Endothelial cell of umbilical vein (primary cell): ENCODE results near the gene ERO1A. TPM values are rescaled to one million over a fixed set of nuclear protein-coding genes. Genes with fewer than 3 reads are reported as not detected.

ENCODE experiments used
- BruUV-seq: library from RNA; stranded (reverse); fragments of 400-500 nt; replicated peaks from 2 replicates; lab custom pipeline; 2021; lab: Mats Ljungman, UMichigan
- CTCF ChIA-PET: fragments of 300-600, 350-600 bp; sonication (Branson Sonifier 250); formaldehyde crosslinking; loops from one replicate; lab custom pipeline; 2021; ENCODE audit warnings: antibody characterized with exemption, inconsistent platforms; lab: Charles Lee
- POLR2A ChIA-PET: fragments of 300-600, 350-600 bp; sonication (Branson Sonifier 250); formaldehyde crosslinking; loops from one replicate; lab custom pipeline; 2021; ENCODE audit warnings: antibody characterized with exemption, inconsistent platforms; lab: Charles Lee
- DNase-seq: peaks from one replicate; pipeline ENCODE4 v3.0.0-alpha.2; 2011; ENCODE audit warnings: low read depth, low spot score
- FAIRE-seq: peaks from 2 replicates; lab custom pipeline; 2011; peaks lifted over from hg19 to GRCh38; lab: Jason Lieb, UNC
- H2AFZ ChIP-seq: 2 replicates; pipeline ENCODE4 v1.6.0; 2012; ENCODE audit warnings: low read depth, low read length, control low read depth, inconsistent platforms
- H3K27ac ChIP-seq: 2 replicates; pipeline ENCODE4 v1.5.1; 2011; ENCODE audit warnings: low read depth, mild to moderate bottlenecking, control low read depth, low read length, moderate library complexity; ENCODE audit not compliant: insufficient read depth
- H3K27me3 ChIP-seq, 2 experiments: 2 replicates each; pipeline versions ENCODE4 v1.6.0 to v1.6.1; 2011; ENCODE audit warnings: low read length in 2 of 2, mixed read lengths in 1 of 2; ENCODE audit not compliant: control insufficient read depth in 2 of 2, insufficient read depth in 2 of 2
- H3K36me3 ChIP-seq, 2 experiments: 2 replicates in 1 of 2; 3 replicates in 1 of 2; pipeline ENCODE4 v1.5.1; 2011; ENCODE audit warnings: low read length in 2 of 2, mild to moderate bottlenecking in 1 of 2, moderate library complexity in 1 of 2; ENCODE audit not compliant: control insufficient read depth in 2 of 2, insufficient read depth in 2 of 2; ENCODE audit errors: extremely low read depth in 1 of 2
- H3K4me1 ChIP-seq: 3 replicates; pipeline ENCODE4 v1.5.1; 2011; ENCODE audit warnings: mild to moderate bottlenecking, low read length; ENCODE audit not compliant: control insufficient read depth, insufficient read depth; ENCODE audit errors: extremely low read depth
- H3K4me2 ChIP-seq: 2 replicates; pipeline ENCODE4 v1.6.1; 2011; ENCODE audit warnings: low read length, control low read depth, mixed read lengths; ENCODE audit not compliant: insufficient read depth
- H3K4me3 ChIP-seq, 3 experiments: fragments of 200-600 bp in 1 of 3; sonication (generic), shearing (Covaris generic) in 1 of 3; replicated peaks in 1 of 3; 2 replicates each; pipeline ENCODE4 v1.5.1; 2011 to 2016; ENCODE audit warnings: control low read depth in 3 of 3, low read length in 3 of 3, mild to moderate bottlenecking in 2 of 3, inconsistent platforms in 1 of 3, low read depth in 1 of 3, moderate library complexity in 1 of 3; ENCODE audit not compliant: insufficient read depth in 1 of 3
- H3K79me2 ChIP-seq: 2 replicates; pipeline ENCODE4 v1.6.0; 2012; ENCODE audit warnings: low read length, inconsistent platforms; ENCODE audit not compliant: control insufficient read depth, insufficient read depth
- H3K9ac ChIP-seq: replicated peaks from 2 replicates; pipeline ENCODE3; 2011; ENCODE audit warnings: low read length, control low read depth; ENCODE audit not compliant: insufficient read depth; ENCODE audit errors: extremely low read depth
- H3K9me1 ChIP-seq: replicated peaks from 3 replicates; pipeline ENCODE4 v1.6.0; 2011; ENCODE audit warnings: mild to moderate bottlenecking, low read length; ENCODE audit not compliant: control insufficient read depth, insufficient read depth; ENCODE audit errors: extremely low read depth
- H3K9me3 ChIP-seq: replicated peaks from 2 replicates; pipeline ENCODE4 v1.5.1; 2012; ENCODE audit warnings: low read length, inconsistent platforms; ENCODE audit not compliant: control insufficient read depth, insufficient read depth
- H4K20me1 ChIP-seq: replicated peaks from 2 replicates; pipeline ENCODE3; 2011; ENCODE audit warnings: mild to moderate bottlenecking, low read length; ENCODE audit not compliant: control insufficient read depth, insufficient read depth; ENCODE audit errors: extremely low read depth
- EZH2 ChIP-seq: IDR thresholded peaks from 2 replicates; pipeline ENCODE4 v1.6.1; 2012; ENCODE audit warnings: borderline replicate concordance, low read depth, mild to moderate bottlenecking, moderate library complexity, low read length, inconsistent platforms; ENCODE audit not compliant: severe bottlenecking
- FOS ChIP-seq: IDR thresholded peaks from 2 replicates; pipeline ENCODE4 v1.6.1; 2011; ENCODE audit warnings: mild to moderate bottlenecking, low read length, moderate library complexity, borderline replicate concordance; ENCODE audit not compliant: insufficient read depth
- GATA2 ChIP-seq: IDR thresholded peaks from 2 replicates; pipeline ENCODE4 v1.7.0; 2011; ENCODE audit warnings: low read depth, mild to moderate bottlenecking, moderate library complexity, mixed read lengths, low read length; ENCODE audit not compliant: insufficient read length, insufficient read depth
- JUN ChIP-seq: IDR thresholded peaks from 2 replicates; pipeline ENCODE4 v1.6.1; 2011; ENCODE audit warnings: borderline replicate concordance, low read depth; ENCODE audit not compliant: insufficient read length, insufficient read depth
- MYC ChIP-seq: IDR thresholded peaks from one replicate; pipeline ENCODE4 v1.6.1; 2011; ENCODE audit warnings: mild to moderate bottlenecking, low read depth, low read length
- POLR2A ChIP-seq: IDR thresholded peaks from 2 replicates; pipeline ENCODE4 v1.6.1; 2012; ENCODE audit warnings: low read depth, mild to moderate bottlenecking, control low read depth, low read length
- POLR2AphosphoS5 ChIP-seq: IDR thresholded peaks from 2 replicates; pipeline ENCODE4 v1.6.1; 2012; ENCODE audit warnings: low read depth, mild to moderate bottlenecking, control low read depth, low read length, moderate library complexity; ENCODE audit not compliant: insufficient read depth
- dilution Hi-C: fragments of 300-500 bp; cut with MboI; formaldehyde crosslinking; loops from one replicate; pipeline ENCODE4 v1.15.0; 2019; ENCODE audit warnings: low sequenced_read_pairs; ENCODE audit not compliant: extremely low pct_ligation_motif_present
- intact Hi-C: fragments of 100-400 bp; cut with micrococcal nuclease; formaldehyde crosslinking; loops from one replicate; pipeline ENCODE4 v1.10.0; 2022
- polyA plus RNA-seq, 4 experiments: library from polyadenylated mRNA; depleted of rRNA in 3 of 4; stranded (reverse) in 3 of 4; unstranded in 1 of 4; fragments of >200 nt; gene quantifications; 2 replicates each; pipeline versions ENCODE4 v1.2.1 to v1.2.3, GENCODE V29; 2011 to 2012; ENCODE audit warnings: missing spikeins in 1 of 4
- total RNA-seq: library from RNA; stranded (reverse); gene quantifications from 2 replicates; pipeline ENCODE4 v1.2.3, GENCODE V29; 2021
- TF ChIP-seq, protein P1 (sequence below): IDR thresholded peaks from 2 replicates; pipeline ENCODE4 v1.6.1; 2011; ENCODE audit not compliant: insufficient read depth, insufficient read length
- TF ChIP-seq, protein P2 (sequence below), 2 donors: IDR thresholded peaks; 1 replicate in 1 of 2; 2 replicates in 1 of 2; pipeline ENCODE4 v1.5.1; 2011; ENCODE audit warnings: low read length in 2 of 2, mild to moderate bottlenecking in 2 of 2, moderate library complexity in 2 of 2, control low read depth in 1 of 2, inconsistent platforms in 1 of 2, low read depth in 1 of 2; ENCODE audit not compliant: insufficient read depth in 1 of 2; ENCODE audit errors: extremely low read depth in 1 of 2

Gene ERO1A
- total and polyA plus RNA-seq, 2 donors (not counting 3 experiments of a cell fraction or from before 2014, with no cell fraction given) = 20.7 to 71.4 TPM

DNA sequence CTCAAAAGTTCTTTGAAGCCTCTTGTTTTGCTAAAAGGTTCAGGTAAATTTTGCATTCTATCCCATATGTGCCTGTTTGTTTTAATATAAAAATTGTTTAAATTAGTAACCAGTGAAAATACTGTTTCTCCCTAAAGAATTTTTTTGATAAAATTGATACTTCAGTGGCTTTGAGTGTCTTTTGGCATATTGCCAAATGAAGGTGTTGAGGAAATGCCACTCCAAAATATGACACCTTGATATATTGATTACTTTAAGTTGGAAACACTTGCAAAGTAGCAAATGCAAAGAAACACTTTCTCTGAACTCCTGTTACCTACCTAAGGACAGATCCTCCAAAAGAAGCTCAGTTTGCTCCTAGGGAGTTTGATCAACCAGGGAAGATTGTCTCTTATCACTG is 43.1 kb upstream of the ERO1A start:
- H3K4me2 ChIP-seq = no peak overlapping the region
- no TSS peak for BruUV-seq
- no peak overlapping the region for H3K27ac ChIP-seq
- no peak overlapping the region for H3K9ac ChIP-seq
- DNase-seq (no peak), FAIRE-seq (no peak)
- H3K9me1 ChIP-seq = peaks cover 2% of the 10 kb centered on the region
- H3K4me3 ChIP-seq = no peak overlapping the region
- dilution Hi-C loops = no loop called here
- TF ChIP-seq POLR2AphosphoS5 (no peak), GATA2 (no peak), MYC (no peak), POLR2A (no peak), FOS (no peak), EZH2 (no peak), JUN (no peak)
- TF ChIP-seq, protein P1, sequence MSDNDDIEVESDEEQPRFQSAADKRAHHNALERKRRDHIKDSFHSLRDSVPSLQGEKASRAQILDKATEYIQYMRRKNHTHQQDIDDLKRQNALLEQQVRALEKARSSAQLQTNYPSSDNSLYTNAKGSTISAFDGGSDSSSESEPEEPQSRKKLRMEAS = no peak
- TF ChIP-seq, protein P2, sequence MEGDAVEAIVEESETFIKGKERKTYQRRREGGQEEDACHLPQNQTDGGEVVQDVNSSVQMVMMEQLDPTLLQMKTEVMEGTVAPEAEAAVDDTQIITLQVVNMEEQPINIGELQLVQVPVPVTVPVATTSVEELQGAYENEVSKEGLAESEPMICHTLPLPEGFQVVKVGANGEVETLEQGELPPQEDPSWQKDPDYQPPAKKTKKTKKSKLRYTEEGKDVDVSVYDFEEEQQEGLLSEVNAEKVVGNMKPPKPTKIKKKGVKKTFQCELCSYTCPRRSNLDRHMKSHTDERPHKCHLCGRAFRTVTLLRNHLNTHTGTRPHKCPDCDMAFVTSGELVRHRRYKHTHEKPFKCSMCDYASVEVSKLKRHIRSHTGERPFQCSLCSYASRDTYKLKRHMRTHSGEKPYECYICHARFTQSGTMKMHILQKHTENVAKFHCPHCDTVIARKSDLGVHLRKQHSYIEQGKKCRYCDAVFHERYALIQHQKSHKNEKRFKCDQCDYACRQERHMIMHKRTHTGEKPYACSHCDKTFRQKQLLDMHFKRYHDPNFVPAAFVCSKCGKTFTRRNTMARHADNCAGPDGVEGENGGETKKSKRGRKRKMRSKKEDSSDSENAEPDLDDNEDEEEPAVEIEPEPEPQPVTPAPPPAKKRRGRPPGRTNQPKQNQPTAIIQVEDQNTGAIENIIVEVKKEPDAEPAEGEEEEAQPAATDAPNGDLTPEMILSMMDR (IDR thresholded peaks at IDR 0.05; ENCODE audit: extremely low read depth in 1 of 2, insufficient read depth in 1 of 2, low read depth in 1 of 2, low read length in 2 of 2) = no peak
- ChIA-PET CTCF (no interaction called here), POLR2A (interaction anchor here (0.6 kb wide), 1 partner anchor 329 kb away, joined by 7 read pairs; no protein-coding TSS in a partner anchor)
- no peaks in the 10 kb centered on the region for H3K9me3 ChIP-seq
- intact Hi-C loops = no loop called here
- no peaks in the 10 kb centered on the region for H3K27me3 ChIP-seq
- peaks cover 33% of the 10 kb centered on the region for H3K79me2 ChIP-seq
- H3K4me1 ChIP-seq = peaks cover 28% of the 10 kb centered on the region
- no peaks in the 10 kb centered on the region for H4K20me1 ChIP-seq
- no peaks in the 10 kb centered on the region for H3K36me3 ChIP-seq
- H2AFZ ChIP-seq = no peak overlapping the region
